HG03469 (cell line): ENCODE data around the gene OR5M8.

ENCODE experiments used
- ATAC-seq: cut with Tn5 transposase; IDR thresholded peaks from one replicate; pipeline ENCODE4 v1.9.1; 2021; ENCODE audit warnings: mild to moderate bottlenecking, moderate library complexity, moderate number of reproducible peaks; ENCODE audit not compliant: unreplicated experiment

Gene OR5M8

DNA sequence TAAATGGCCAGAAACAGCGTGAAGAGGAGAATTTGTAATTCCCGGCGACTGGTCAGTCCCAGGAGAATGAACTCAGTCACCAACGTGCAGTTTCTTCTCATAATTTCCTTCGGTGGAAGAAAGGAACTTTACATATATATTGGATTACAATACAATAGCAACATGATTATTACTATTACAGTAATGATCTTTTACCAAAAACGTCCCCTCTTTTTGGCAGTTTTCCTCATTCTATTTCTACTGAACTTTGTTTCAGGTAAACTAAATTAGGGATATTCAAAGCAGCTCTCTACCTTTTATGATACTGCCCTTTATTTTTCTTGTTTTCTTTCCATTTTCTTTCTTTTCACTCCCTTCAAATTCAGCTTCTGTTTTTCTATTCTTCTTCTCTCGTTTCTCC lies at the start of gene OR5M8:
TSS of gene OR5M8 (minus strand) at position 101 of the 400 bp plus-strand sequence. CDS start at position 101, 0 bp downstream.
- ATAC-seq = no peak

DNA sequence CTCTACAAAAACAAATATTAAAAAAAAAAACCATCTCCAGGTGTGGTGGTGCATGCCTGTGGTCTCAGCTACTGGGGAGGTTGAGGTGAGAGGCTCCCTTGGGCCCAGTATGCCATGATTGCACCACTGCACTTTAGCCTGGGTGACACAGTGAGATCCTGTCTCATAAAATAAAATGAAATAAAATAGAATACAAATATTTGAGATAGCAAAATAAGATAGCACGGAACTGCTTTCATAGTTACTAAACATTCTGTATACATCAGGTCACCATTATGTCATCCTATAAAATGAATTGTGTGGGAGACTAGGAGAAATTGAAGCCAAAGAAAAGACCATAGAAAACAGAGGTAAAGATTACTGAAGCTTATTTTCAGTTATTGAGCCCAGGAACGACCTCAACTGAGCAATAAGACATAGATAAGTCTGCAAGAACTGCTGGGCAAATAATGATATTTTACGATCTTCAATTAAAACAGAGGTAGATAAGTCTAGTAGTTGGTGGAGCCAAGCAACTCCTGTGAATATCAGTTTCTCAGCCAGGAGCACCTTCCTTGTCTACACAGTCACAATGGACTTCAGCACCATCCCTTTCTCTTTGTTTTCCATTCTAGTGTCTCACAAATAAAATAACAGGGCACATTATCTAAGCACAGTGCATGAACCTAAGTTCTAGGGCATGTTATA lies 42.0 kb upstream of the OR5M8 start:
- ATAC-seq = no peak

GRCh38 chr11:56531856-56532255 lies 40.7 kb upstream of the OR5M8 start:
- no peak for ATAC-seq

GRCh38 chr11:56522008-56522407 lies 30.8 kb upstream of the OR5M8 start:
- no peak for ATAC-seq

GRCh38 chr11:56513280-56513679 lies 22.1 kb upstream of the OR5M8 start:
- no peak for ATAC-seq

DNA sequence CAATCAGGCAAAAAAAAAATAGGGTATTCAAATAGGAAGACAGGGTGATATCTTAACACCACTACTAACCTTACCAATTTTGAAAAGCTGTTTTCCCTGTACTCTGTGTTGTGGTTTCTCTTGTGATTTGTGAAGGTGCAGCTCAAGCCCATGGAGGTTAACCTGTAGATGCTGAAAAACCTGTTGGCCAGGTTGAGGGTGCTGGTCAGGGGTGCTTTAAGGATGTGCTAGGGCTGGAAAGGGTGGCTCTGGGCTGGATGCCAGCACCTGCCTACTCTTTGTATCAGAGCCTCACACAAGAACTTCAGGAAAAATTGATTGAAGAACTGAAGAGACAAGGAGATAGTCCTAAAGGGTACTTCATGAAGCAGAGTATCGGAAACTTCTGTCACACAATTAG lies 18.3 kb upstream of the OR5M8 start:
- no peak for ATAC-seq

DNA sequence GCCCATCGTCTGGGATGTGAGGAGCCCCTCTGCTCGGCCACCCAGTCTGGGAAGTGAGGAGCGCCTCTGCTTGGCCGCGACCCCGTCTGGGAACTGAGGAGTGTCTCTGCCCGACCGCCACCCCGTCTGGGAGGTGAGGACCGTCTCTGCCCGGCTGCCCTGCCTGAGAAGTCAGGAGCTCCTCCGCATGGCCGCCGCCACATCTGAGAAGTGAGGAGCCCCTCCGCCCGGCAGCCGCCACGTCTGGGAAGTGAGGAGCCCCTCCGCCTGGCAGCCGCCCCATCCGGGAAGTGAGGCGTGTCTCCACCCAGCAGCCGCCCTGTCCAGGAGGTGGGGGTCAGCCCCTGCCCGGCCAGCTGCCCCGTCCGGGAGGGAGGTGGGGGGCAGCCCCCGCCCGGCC lies 5.8 kb upstream of the OR5M8 start:
- no peak for ATAC-seq

GRCh38 chr11:56495117-56495516 lies 3.9 kb upstream of the OR5M8 start:
- ATAC-seq = no peak

DNA sequence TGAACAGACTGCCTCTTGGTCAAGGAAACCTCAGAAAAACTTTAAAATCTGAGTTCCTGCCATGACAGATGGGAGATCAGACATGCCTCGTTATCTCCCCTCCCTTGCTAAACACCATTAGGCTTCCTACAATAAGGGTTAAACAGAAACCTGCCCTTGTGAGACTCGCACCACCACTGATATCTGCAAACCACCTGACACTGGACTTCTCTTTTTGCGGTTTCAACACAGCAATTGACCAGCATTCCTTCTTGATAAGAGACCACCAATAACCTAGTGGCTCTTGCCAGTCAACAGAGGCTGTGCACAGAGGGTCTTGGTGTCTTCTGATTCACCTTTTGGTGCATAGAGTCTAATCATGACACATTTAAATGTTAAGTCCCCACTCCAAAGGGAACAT lies 4.4 kb downstream of the OR5M8 start:
- no peak for ATAC-seq

DNA sequence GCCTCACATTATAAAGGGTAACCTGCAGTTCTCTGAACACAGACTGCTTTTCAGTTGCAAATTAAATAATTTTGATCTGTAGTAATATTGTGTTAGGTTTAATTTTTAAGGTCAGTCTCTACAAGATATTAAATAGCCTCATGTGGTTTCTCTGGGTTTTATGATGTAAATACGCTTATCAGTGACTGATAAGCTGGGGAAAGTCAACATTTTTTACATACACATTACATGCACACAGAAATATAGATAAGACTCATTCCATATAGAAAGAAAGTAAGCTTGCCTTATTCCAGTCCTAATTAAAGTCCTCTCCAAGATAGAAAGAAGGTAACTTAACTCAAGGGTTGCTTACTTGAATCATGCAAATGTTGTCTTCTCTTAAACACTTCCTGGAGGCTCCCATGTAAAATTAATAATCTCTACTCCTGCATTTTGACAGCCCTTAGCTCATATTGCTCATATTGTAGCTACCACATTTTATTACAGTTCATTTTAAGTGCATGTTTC lies 16.4 kb downstream of the OR5M8 start:
- ATAC-seq = no peak

DNA sequence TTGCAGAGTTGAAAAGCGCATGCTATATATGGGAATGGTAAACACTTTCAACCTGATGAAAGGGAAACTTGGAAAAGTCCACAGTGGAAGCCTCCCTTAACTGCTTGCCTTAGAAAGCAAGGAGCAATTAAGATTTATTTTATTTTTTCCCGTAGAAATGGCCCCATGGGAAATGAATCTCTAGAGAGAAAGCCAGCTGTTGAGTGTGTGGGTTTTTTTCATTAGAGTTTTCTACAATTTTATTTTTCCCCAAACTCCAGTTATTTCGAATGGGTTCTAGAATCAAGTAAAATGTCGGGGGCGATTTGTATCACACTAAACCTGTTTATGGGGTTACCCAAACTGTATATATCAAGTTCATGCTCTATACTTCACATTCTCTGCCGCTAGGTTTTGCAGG lies 17.9 kb downstream of the OR5M8 start, which contains the start of gene OR5M3:
TSS of gene OR5M3 (minus strand) at position 101 of the 400 bp plus-strand sequence. CDS start 2,855 bp downstream, outside the sequence.
- no peak for ATAC-seq

DNA sequence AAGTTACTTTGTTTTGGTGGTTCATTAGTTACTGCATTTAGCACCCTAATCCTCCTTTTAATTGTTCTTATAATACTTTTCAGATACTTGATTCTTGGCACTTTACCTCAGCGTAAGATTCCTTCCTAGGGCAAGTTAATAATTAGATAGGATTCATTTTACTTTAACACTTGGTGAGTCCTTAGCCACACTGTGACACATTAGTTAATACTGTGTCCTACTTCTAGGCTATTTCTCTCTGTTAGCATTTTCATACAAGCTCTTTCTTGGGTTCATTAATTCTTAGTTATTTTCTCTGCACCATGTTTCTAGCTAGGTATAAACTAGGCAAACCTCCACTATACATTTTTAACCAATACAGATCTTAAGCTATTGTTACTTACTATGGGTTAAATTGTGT lies 34.1 kb downstream of the OR5M8 start:
- no peak for ATAC-seq

DNA sequence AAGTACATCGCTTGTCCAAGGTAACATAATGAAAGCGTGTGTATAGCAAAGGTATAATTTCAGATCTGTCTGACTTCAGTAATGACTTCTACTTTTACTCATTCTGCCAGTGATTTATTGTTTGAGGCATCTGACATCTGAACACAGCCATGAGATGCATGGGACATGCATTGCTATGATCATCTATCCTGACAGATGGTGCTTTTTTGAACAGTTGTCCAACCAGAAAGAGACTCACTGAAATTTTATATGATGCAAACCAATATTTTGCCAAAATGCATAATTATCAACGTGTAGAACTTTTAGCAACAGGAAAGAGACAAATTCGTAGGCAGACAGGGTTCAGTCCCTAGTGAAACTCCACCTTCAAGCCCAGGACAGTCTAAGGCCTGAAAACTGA lies 37.6 kb downstream of the OR5M8 start:
- ATAC-seq = no peak
